NCI-H1092 treated with DMSO at 0.1 percent for 48 hours (cell line): ENCODE results near the gene COMMD10.
A peak's percentile ranks its signal among the peaks of the same experiment; 100 is the strongest.
"Not testable (repeated sequence)": the region's sequence is repeated elsewhere in the genome, so short reads cannot be mapped to it uniquely, and the experiment has no call there.

Experiments used
- DNase-seq: peaks from one replicate; lab custom pipeline; 2025; lab: John Stamatoyannopoulos, UW

Gene COMMD10

GRCh38 chr5:116098998-116099397 lies 14.2 kb downstream of the COMMD10 start:
- DNase-seq = no peak

GRCh38 chr5:116104941-116105340 lies 20.1 kb downstream of the COMMD10 start:
- DNase-seq = not testable (repeated sequence)

GRCh38 chr5:116115163-116115562 lies 30.3 kb downstream of the COMMD10 start:
- DNase-seq = no peak

- no peak for DNase-seq
These were observed 45.6 kb downstream of the COMMD10 start for GRCh38 chr5:116130471-116130870.

GRCh38 chr5:116130976-116131375 lies 46.2 kb downstream of the COMMD10 start:
- no peak for DNase-seq

- DNase-seq = no peak
These were observed 48.5 kb downstream of the COMMD10 start for GRCh38 chr5:116133281-116133680.

GRCh38 chr5:116135344-116135743 lies 50.5 kb downstream of the COMMD10 start:
- no peak for DNase-seq

GRCh38 chr5:116137544-116138378 lies 52.9 kb downstream of the COMMD10 start:
- peak; percentile 46 for DNase-seq

- no peak for DNase-seq
These were observed 57.7 kb downstream of the COMMD10 start for GRCh38 chr5:116142495-116142894.

- DNase-seq = no peak
These were observed 59.3 kb downstream of the COMMD10 start for GRCh38 chr5:116144103-116144502.

GRCh38 chr5:116144991-116145390 lies 60.2 kb downstream of the COMMD10 start:
- DNase-seq = no peak

- DNase-seq = no peak
These were observed 60.6 kb downstream of the COMMD10 start for GRCh38 chr5:116145416-116145815.

GRCh38 chr5:116152169-116152568 lies 67.3 kb downstream of the COMMD10 start:
- no peak for DNase-seq

- no peak for DNase-seq
These were observed 68.9 kb downstream of the COMMD10 start for GRCh38 chr5:116153687-116154174.

GRCh38 chr5:116154252-116154651 lies 69.4 kb downstream of the COMMD10 start:
- no peak for DNase-seq

- DNase-seq = no peak
These were observed 70.1 kb downstream of the COMMD10 start for GRCh38 chr5:116154931-116155330.

- no peak for DNase-seq
These were observed 73.1 kb downstream of the COMMD10 start for GRCh38 chr5:116157902-116158301.

GRCh38 chr5:116159006-116159405 lies 74.2 kb downstream of the COMMD10 start:
- no peak for DNase-seq

- no peak for DNase-seq
These were observed 89.3 kb downstream of the COMMD10 start for GRCh38 chr5:116174111-116174510.

- DNase-seq = no peak
These were observed 91.3 kb downstream of the COMMD10 start for GRCh38 chr5:116176121-116176520.

GRCh38 chr5:116178925-116179324 lies 94.1 kb downstream of the COMMD10 start:
- no peak for DNase-seq

- no peak for DNase-seq
These were observed 124.3 kb downstream of the COMMD10 start for GRCh38 chr5:116209166-116209565.

- no peak for DNase-seq
These were observed 127.4 kb downstream of the COMMD10 start for GRCh38 chr5:116212225-116212624.

GRCh38 chr5:116216246-116216645 lies 131.4 kb downstream of the COMMD10 start:
- no peak for DNase-seq
